RPMI7951 (cell line): ENCODE data around the gene TMEM205. TPM values are rescaled to one million over a fixed set of nuclear protein-coding genes. Genes with fewer than 3 reads are reported as not detected.
A peak's percentile ranks its signal among the peaks of the same experiment; 100 is the strongest.

Experiments
- DNase-seq: peaks from one replicate; pipeline ENCODE4 v3.0.0-alpha.2; 2012; ENCODE audit warnings: low read depth
- total RNA-seq: library from RNA; depleted of rRNA; stranded (reverse); fragments of >200 nt; shearing (Covaris generic); gene quantifications from 2 replicates; pipeline ENCODE4 v1.2.3, GENCODE V29; 2014; rRNA removed

TMEM205 gene
- total RNA-seq, 1 experiment from 2014 or later = 211 TPM

- DNase-seq = no peak
Observed at GRCh38 chr19:11299946-11300810, 45.9 kb downstream of the TMEM205 start.

- no peak for DNase-seq
Observed at GRCh38 chr19:11296264-11296663, 49.8 kb downstream of the TMEM205 start.

- DNase-seq = no peak
Observed at GRCh38 chr19:11295665-11296245, 50.3 kb downstream of the TMEM205 start, which contains the start of gene TSPAN16. TSS of gene TSPAN16 (plus strand) at chr19:11296160. CDS start at chr19:11296298, 138 bp downstream.

- DNase-seq = no peak
Observed at GRCh38 chr19:11295180-11295579, 50.9 kb downstream of the TMEM205 start.

- DNase-seq = peak; percentile 91
Observed at GRCh38 chr19:11293433-11294389, 52.4 kb downstream of the TMEM205 start.

Other genes with a start within 250 kb of the TMEM205 start
- 57.7 and 85.1 TPM in 2 replicates for gene SPC24, start 190.5 kb downstream of the TMEM205 start, total RNA-seq
- 88.9 and 115 TPM in 2 replicates for gene KANK2, start 148.7 kb downstream of the TMEM205 start, total RNA-seq
- gene ANGPTL8, start 106.6 kb downstream of the TMEM205 start, total RNA-seq = not detected in 2 replicates
- gene DOCK6, start 83.7 kb downstream of the TMEM205 start, total RNA-seq = 2.5 and 3.2 TPM in 2 replicates
- not detected in 2 replicates for gene TSPAN16, start 50.1 kb downstream of the TMEM205 start, total RNA-seq
- gene RAB3D, start 6.6 kb downstream of the TMEM205 start, total RNA-seq = 6.2 and 7.5 TPM in 2 replicates
- gene CCDC159, start 251 bp upstream of the TMEM205 start, total RNA-seq = 4.3 and 4.8 TPM in 2 replicates
- gene PLPPR2, start 9.2 kb upstream of the TMEM205 start, total RNA-seq = 14.1 and 17.3 TPM in 2 replicates
- 2.0 and 3.0 TPM in 2 replicates for gene SWSAP1, start 28.4 kb upstream of the TMEM205 start, total RNA-seq
- gene EPOR, start 38.0 kb upstream of the TMEM205 start, total RNA-seq = 21.2 and 22.9 TPM in 2 replicates
- gene RGL3, start 73.0 kb upstream of the TMEM205 start, total RNA-seq = 3.3 and 4.2 TPM in 2 replicates
- gene ODAD3, start 88.9 kb upstream of the TMEM205 start, total RNA-seq = 2.3 and 3.1 TPM in 2 replicates
- 88.3 and 94.3 TPM in 2 replicates for gene PRKCSH, start 89.4 kb upstream of the TMEM205 start, total RNA-seq
- not detected in 2 replicates for gene ELAVL3, start 134.8 kb upstream of the TMEM205 start, total RNA-seq
- gene ZNF653, start 159.6 kb upstream of the TMEM205 start, total RNA-seq = 5.9 and 6.0 TPM in 2 replicates
- gene ECSIT, start 182.9 kb upstream of the TMEM205 start, total RNA-seq = 47.9 and 51.2 TPM in 2 replicates
- 0.96 and 3.0 TPM in 2 replicates for gene CNN1, start 192.6 kb upstream of the TMEM205 start, total RNA-seq
- gene ELOF1, start 213.0 kb upstream of the TMEM205 start, total RNA-seq = 62.6 and 108 TPM in 2 replicates
- gene ACP5, start 231.4 kb upstream of the TMEM205 start, total RNA-seq = 1.7 and 2.1 TPM in 2 replicates